Measurements from ENCODE around the gene AKAP7.

Gene AKAP7

DNA sequence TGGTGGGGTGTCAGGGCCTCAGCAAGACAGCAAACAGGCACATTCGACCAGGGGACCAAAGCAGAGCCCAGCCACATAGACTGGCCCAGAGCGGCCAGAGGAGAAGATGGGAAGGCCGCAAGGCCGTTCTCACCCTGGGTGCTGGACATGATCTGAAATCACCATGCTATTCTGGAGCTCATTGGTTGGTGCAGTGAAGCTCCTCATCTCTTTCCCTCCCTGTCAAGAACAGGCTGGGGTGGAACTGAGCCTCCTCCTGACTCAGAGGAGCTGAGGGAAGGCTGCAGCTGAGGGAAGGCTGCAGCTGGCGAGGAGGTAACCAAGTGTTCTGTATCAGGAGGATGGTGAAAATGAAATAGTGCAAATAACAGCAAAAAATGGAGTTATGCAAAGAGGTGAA lies 80.0 kb downstream of the AKAP7 start:
- CTCF ChIA-PET, result interaction anchor here (2.8 kb wide), 1 partner anchor 16 kb away, joined by 12 read pairs; no protein-coding TSS in a partner anchor
- TF ChIP-seq, protein P1, sequence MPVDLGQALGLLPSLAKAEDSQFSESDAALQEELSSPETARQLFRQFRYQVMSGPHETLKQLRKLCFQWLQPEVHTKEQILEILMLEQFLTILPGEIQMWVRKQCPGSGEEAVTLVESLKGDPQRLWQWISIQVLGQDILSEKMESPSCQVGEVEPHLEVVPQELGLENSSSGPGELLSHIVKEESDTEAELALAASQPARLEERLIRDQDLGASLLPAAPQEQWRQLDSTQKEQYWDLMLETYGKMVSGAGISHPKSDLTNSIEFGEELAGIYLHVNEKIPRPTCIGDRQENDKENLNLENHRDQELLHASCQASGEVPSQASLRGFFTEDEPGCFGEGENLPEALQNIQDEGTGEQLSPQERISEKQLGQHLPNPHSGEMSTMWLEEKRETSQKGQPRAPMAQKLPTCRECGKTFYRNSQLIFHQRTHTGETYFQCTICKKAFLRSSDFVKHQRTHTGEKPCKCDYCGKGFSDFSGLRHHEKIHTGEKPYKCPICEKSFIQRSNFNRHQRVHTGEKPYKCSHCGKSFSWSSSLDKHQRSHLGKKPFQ (tag by site-specific recombination; IDR thresholded peaks at IDR 0.05), result no peak

DNA sequence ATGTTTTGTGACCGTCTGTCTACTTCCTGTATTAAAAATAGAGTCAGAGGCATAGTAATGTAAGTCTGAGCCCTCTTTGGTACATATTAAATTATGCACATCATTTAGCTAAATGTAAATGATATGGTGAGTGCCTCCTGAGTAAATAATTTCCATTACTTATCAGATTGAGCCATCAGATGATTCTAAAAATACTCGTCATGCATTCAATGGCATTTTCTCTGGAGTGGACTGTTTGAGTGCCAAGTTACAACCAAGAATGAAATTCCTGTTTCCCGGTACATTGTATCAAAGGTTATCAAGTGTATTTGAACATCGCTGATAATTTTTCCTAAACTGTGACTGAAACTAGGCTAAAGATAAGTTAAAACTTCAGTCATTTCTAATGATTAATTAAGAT lies 81.0 kb downstream of the AKAP7 start:
- ChIA-PET POLR2A (no interaction called here), CTCF (interaction anchor here (0.6 to 0.7 kb wide), 2 partner anchors 233 to 692 kb away, joined by 3 read pairs; no protein-coding TSS in a partner anchor)
- no peaks in the 10 kb centered on the region for H3K36me3 ChIP-seq (ENCODE audit: control insufficient read depth in 2 of 2, insufficient read depth in 1 of 2, low read length in 2 of 2)
- TF ChIP-seq, protein P2, sequence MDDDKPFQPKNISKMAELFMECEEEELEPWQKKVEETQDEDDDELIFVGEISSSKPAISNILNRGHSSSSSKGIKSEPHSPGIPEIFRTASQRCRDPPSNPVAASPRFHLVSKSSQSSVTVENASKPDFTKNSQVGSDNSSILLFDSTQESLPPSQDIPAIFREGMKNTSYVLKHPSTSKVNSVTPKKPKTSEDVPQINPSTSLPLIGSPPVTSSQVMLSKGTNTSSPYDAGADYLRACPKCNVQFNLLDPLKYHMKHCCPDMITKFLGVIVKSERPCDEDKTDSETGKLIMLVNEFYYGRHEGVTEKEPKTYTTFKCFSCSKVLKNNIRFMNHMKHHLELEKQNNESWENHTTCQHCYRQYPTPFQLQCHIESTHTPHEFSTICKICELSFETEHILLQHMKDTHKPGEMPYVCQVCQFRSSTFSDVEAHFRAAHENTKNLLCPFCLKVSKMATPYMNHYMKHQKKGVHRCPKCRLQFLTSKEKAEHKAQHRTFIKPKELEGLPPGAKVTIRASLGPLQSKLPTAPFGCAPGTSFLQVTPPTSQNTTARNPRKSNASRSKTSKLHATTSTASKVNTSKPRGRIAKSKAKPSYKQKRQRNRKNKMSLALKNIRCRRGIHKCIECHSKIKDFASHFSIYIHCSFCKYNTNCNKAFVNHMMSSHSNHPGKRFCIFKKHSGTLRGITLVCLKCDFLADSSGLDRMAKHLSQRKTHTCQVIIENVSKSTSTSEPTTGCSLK (tag by site-specific recombination; IDR thresholded peaks at IDR 0.05), result no peak
- TF ChIP-seq ZNF341 (tag by site-specific recombination; IDR thresholded peaks at IDR 0.05; ENCODE audit: low read depth) (no peak), ZNF211 (tag by site-specific recombination; IDR thresholded peaks at IDR 0.05; ENCODE audit: low read depth) (no peak), KLF1 (tag by site-specific recombination; IDR thresholded peaks at IDR 0.05) (no peak)
- TF ChIP-seq, protein P3, sequence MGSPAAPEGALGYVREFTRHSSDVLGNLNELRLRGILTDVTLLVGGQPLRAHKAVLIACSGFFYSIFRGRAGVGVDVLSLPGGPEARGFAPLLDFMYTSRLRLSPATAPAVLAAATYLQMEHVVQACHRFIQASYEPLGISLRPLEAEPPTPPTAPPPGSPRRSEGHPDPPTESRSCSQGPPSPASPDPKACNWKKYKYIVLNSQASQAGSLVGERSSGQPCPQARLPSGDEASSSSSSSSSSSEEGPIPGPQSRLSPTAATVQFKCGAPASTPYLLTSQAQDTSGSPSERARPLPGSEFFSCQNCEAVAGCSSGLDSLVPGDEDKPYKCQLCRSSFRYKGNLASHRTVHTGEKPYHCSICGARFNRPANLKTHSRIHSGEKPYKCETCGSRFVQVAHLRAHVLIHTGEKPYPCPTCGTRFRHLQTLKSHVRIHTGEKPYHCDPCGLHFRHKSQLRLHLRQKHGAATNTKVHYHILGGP (tag by site-specific recombination; IDR thresholded peaks at IDR 0.05), result no peak
- no peak overlapping the region for H3K27ac ChIP-seq (ENCODE audit: extremely low read depth, low read depth, low read length)
- no peak overlapping the region for H3K4me3 ChIP-seq (ENCODE audit: low read depth, low read length)
- no peaks in the 10 kb centered on the region for H3K4me1 ChIP-seq (ENCODE audit: control insufficient read depth, insufficient read depth, low read length)
- H3K9me3 ChIP-seq (ENCODE audit: control insufficient read depth, insufficient read depth, low read depth, low read length), result no peaks in the 10 kb centered on the region

More for the DNA sequence above, 80.0 kb downstream of the AKAP7 start:
- H3K27ac ChIP-seq (ENCODE audit: extremely low read depth, low read depth, low read length), result no peak overlapping the region
- no peak overlapping the region for H3K4me3 ChIP-seq (ENCODE audit: low read depth, low read length)
- H3K4me1 ChIP-seq (ENCODE audit: control insufficient read depth, insufficient read depth, low read length), result no peaks in the 10 kb centered on the region
- no peaks in the 10 kb centered on the region for H3K36me3 ChIP-seq (ENCODE audit: control insufficient read depth in 2 of 2, insufficient read depth in 1 of 2, low read length in 2 of 2)
- no peaks in the 10 kb centered on the region for H3K9me3 ChIP-seq (ENCODE audit: control insufficient read depth, insufficient read depth, low read depth, low read length)
- POLR2A ChIA-PET, result no interaction called here

DNA sequence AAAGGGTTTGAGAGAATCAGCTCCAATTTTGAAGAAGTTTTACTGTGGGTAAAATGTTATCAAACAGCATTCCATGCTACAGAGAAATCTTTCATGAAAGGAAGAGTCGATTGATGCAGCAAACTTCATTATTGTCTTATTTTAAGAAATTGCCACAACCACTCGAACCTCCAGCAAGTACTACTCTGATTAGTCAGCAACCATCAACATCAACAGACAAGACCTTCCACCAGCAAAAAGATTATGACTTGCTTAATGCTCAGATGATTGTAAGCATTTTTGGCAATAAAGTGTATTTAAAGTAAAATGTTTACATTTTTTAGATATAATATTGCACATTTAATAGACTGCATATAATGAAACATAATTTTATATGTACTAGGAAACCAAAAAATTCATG lies 87.5 kb downstream of the AKAP7 start:
- CTCF ChIA-PET, result interaction anchor here (0.5 to 1.5 kb wide), 3 partner anchors 24 to 296 kb away, joined by 3 to 5 read pairs (median 3); no protein-coding TSS in a partner anchor
- H3K4me1 ChIP-seq (ENCODE audit: control insufficient read depth, insufficient read depth, low read length), result no peaks in the 10 kb centered on the region
- H3K4me3 ChIP-seq (ENCODE audit: low read depth, low read length), result no peak overlapping the region

More for the DNA sequence above, 87.5 kb downstream of the AKAP7 start:
- H3K9me3 ChIP-seq (ENCODE audit: control insufficient read depth, insufficient read depth, low read depth, low read length), result no peaks in the 10 kb centered on the region
- TF ChIP-seq, protein P4, sequence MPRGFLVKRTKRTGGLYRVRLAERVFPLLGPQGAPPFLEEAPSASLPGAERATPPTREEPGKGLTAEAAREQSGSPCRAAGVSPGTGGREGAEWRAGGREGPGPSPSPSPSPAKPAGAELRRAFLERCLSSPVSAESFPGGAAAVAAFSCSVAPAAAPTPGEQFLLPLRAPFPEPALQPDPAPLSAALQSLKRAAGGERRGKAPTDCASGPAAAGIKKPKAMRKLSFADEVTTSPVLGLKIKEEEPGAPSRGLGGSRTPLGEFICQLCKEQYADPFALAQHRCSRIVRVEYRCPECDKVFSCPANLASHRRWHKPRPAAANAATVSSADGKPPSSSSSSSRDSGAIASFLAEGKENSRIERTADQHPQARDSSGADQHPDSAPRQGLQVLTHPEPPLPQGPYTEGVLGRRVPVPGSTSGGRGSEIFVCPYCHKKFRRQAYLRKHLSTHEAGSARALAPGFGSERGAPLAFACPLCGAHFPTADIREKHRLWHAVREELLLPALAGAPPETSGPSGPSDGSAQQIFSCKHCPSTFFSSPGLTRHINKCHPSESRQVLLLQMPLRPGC (tag by site-specific recombination; IDR thresholded peaks at IDR 0.05), result no peak
- no peak for TF ChIP-seq ZNF341 (tag by site-specific recombination; IDR thresholded peaks at IDR 0.05; ENCODE audit: low read depth)
- TF ChIP-seq, protein P5, sequence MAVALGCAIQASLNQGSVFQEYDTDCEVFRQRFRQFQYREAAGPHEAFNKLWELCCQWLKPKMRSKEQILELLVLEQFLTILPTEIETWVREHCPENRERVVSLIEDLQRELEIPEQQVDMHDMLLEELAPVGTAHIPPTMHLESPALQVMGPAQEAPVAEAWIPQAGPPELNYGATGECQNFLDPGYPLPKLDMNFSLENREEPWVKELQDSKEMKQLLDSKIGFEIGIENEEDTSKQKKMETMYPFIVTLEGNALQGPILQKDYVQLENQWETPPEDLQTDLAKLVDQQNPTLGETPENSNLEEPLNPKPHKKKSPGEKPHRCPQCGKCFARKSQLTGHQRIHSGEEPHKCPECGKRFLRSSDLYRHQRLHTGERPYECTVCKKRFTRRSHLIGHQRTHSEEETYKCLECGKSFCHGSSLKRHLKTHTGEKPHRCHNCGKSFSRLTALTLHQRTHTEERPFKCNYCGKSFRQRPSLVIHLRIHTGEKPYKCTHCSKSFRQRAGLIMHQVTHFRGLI (tag by site-specific recombination; IDR thresholded peaks at IDR 0.05), result no peak
- TF ChIP-seq, protein P6, sequence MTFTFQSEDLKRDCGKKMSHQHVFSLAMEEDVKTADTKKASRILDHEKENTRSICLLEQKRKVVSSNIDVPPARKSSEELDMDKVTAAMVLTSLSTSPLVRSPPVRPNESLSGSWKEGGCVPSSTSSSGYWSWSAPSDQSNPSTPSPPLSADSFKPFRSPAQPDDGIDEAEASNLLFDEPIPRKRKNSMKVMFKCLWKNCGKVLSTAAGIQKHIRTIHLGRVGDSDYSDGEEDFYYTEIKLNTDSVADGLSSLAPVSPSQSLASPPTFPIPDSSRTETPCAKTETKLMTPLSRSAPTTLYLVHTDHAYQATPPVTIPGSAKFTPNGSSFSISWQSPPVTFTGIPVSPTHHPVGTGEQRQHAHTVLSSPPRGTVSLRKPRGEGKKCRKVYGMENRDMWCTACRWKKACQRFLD (tag by site-specific recombination; IDR thresholded peaks at IDR 0.05), result no peak
- TF ChIP-seq ZNF140 (tag by site-specific recombination; IDR thresholded peaks at IDR 0.05), result no peak
- no peak for TF ChIP-seq HOXD13 (CRISPR knock-in tag; IDR thresholded peaks at IDR 0.05; ENCODE audit: borderline replicate concordance)
- TF ChIP-seq ZNF792 (tag by site-specific recombination; IDR thresholded peaks at IDR 0.05), result no peak
- POLR2A ChIA-PET, result no interaction called here
- H3K36me3 ChIP-seq (ENCODE audit: control insufficient read depth in 2 of 2, insufficient read depth in 1 of 2, low read length in 2 of 2), result no peaks in the 10 kb centered on the region
- H3K27ac ChIP-seq (ENCODE audit: extremely low read depth, low read depth, low read length), result no peak overlapping the region
